ENCODE measurements around the gene PTPN18. TPM values are rescaled to one million over a fixed set of nuclear protein-coding genes. Genes with fewer than 3 reads are reported as not detected.
"Not testable (repeated sequence)": the region's sequence is repeated elsewhere in the genome, so short reads cannot be mapped to it uniquely, and the experiment has no call there.

The PTPN18 gene
- total RNA-seq, 1 donor from 2014 or later: 10.4 TPM

DNA sequence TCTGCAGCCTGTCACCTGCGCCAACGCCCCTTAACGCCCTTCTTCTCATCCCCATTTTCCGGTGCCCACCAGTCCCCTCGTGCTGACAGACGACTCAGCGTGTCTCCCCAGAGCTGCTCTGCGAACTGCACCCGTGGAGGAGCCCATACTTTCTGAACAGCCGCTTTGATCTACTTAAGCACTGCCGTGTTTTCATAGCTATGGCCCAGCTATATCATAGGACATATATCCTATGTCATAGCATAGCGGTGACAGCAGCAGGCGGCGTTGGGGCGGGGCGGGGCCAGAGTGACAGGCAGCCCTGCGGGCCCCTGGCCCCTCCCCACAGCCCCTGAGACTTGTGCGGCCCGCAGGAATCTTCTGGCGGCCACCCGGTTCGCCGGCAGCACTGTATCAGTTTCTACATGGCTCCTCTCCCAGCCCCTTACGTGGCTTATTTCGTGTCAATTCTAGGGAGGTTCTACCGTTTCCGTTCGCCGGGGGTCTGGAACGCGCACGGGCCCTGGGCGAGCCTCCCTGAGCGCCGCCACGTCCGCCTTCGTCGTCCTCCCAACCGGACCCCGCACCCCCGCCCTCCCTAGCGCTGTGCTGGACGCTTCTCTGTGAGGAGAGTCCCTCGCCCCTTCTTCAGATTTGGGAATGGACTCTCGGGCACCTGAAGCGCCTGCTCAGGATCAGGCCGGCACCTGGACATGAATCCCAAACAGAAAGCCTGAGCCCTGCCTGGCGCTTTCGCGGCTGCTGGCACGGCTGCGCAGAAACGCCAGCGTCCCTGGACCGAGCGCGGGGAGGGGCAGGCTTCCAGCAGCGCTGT is 35.4 kb downstream of the PTPN18 start:
- Histone ChIP-seq H3K4me1 (ENCODE audit: insufficient read depth, low read length) (peaks cover 5% of the 10 kb centered on the region), H3K4me2 (ENCODE audit: low read length) (peak overlapping the region; percentile 89), H3K4me3 (ENCODE audit: insufficient read depth, low read depth, low read length) (peak overlapping the region; percentile 76), H3K9me3 (ENCODE audit: insufficient read depth, low read depth, low read length) (no peaks in the 10 kb centered on the region), H3K27me3 (ENCODE audit: insufficient read depth, low read length) (no peaks in the 10 kb centered on the region), H3K36me3 (ENCODE audit: insufficient read depth, low read length) (no peaks in the 10 kb centered on the region), H3K9ac (ENCODE audit: low read length) (peak overlapping the region; percentile 81), H3K27ac (ENCODE audit: low read depth, low read length) (peak overlapping the region; percentile 49), H4K20me1 (ENCODE audit: insufficient read depth, low read length) (no peaks in the 10 kb centered on the region), H2AFZ (ENCODE audit: low read depth, low read length) (peak overlapping the region; percentile 88), H3K79me2 (ENCODE audit: insufficient read depth, low read length) (no peaks in the 10 kb centered on the region)
- TF ChIP-seq EZH2 (IDR thresholded peaks at IDR 0.05; ENCODE audit: insufficient read depth, low read length): no peak
- Mint-ChIP-seq H3K36me3 (ENCODE audit: low read depth, unreplicated experiment) (peaks cover 3% of the 10 kb centered on the region), H3K27me3 (ENCODE audit: low read depth, unreplicated experiment) (no peaks in the 10 kb centered on the region), H3K4me3 (ENCODE audit: unreplicated experiment) (peak overlapping the region; percentile 86), H3K9me3 (ENCODE audit: unreplicated experiment) (no peaks in the 10 kb centered on the region), H3K27ac (ENCODE audit: unreplicated experiment) (peak overlapping the region; percentile 86), H3K4me1 (ENCODE audit: low read depth, unreplicated experiment) (peaks cover 14% of the 10 kb centered on the region)
- DNase-seq (ENCODE audit: low read depth) (peak; percentile 60), FAIRE-seq (no peak)

DNA sequence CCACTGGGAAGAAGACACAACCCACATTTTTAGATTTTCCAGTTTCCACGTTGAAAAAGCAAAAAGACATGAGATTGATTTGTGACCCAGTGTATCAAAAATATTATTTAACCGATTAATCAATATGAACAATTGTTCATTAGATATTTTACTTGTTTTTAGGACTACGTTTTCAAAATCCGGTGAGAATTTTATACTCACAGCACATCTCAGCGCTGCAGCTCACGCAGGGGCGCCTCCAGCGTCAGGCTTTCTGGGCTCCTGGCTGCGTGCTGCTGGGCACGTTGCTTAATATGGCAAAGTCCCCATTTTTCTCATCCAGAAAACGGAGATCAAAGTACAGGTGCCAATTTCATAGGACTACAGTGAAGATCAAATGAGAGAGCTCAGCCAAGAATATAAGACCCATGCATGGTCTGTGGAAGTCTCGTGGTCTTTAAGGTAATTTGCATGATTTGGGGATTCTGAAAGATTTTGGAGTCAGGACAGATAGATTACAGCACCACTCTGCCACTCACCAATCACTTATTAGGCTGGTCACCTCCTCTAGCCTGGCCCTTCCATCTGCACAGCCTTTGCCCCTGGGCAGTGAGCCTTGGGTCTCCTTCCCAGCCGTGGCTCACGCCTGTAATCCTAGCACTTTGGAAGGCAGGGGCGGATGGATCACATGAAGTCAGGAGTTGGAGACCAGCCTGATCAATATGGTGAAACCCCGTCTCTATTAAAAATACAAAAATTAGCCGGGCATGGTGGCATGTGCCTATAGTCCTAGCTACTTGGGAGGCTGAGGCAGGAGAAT is 36.2 kb downstream of the PTPN18 start:
- Mint-ChIP-seq H3K4me1 (ENCODE audit: low read depth, unreplicated experiment) (peaks cover 14% of the 10 kb centered on the region), H3K36me3 (ENCODE audit: low read depth, unreplicated experiment) (no peaks in the 10 kb centered on the region), H3K27ac (ENCODE audit: unreplicated experiment) (peak overlapping the region; percentile 86), H3K9me3 (ENCODE audit: unreplicated experiment) (no peaks in the 10 kb centered on the region), H3K27me3 (ENCODE audit: low read depth, unreplicated experiment) (no peaks in the 10 kb centered on the region), H3K4me3 (ENCODE audit: unreplicated experiment) (peak overlapping the region; percentile 86)
- TF ChIP-seq CTCF (IDR thresholded peaks at IDR 0.05; ENCODE audit: insufficient read depth, low read depth, low read length) (no peak), EZH2 (IDR thresholded peaks at IDR 0.05; ENCODE audit: insufficient read depth, low read length) (no peak)
- no peaks in the 10 kb centered on the region for H3K79me2 ChIP-seq (ENCODE audit: insufficient read depth, low read length)
- H3K9ac ChIP-seq (ENCODE audit: low read length): peak overlapping the region; percentile 81
- H3K4me2 ChIP-seq (ENCODE audit: low read length): peak overlapping the region; percentile 89
- DNase-seq (ENCODE audit: low read depth) (no peak), FAIRE-seq (no peak)
- peak overlapping the region; percentile 88 for H2AFZ ChIP-seq (ENCODE audit: low read depth, low read length)
- peaks cover 5% of the 10 kb centered on the region for H3K4me1 ChIP-seq (ENCODE audit: insufficient read depth, low read length)
- H3K27ac ChIP-seq (ENCODE audit: low read depth, low read length): peak overlapping the region; percentile 49
- no peaks in the 10 kb centered on the region for H3K36me3 ChIP-seq (ENCODE audit: insufficient read depth, low read length)
- H3K4me3 ChIP-seq (ENCODE audit: insufficient read depth, low read depth, low read length): peak overlapping the region; percentile 76
- no peaks in the 10 kb centered on the region for H3K9me3 ChIP-seq (ENCODE audit: insufficient read depth, low read depth, low read length)
- no peaks in the 10 kb centered on the region for H3K27me3 ChIP-seq (ENCODE audit: insufficient read depth, low read length)
- H4K20me1 ChIP-seq (ENCODE audit: insufficient read depth, low read length): no peaks in the 10 kb centered on the region

GRCh38 chr2:130393318-130393910 is 37.6 kb downstream of the PTPN18 start:
- Mint-ChIP-seq H3K36me3 (ENCODE audit: low read depth, unreplicated experiment) (no peaks in the 10 kb centered on the region), H3K4me1 (ENCODE audit: low read depth, unreplicated experiment) (peaks cover 14% of the 10 kb centered on the region), H3K27ac (ENCODE audit: unreplicated experiment) (peak overlapping the region; percentile 62), H3K27me3 (ENCODE audit: low read depth, unreplicated experiment) (no peaks in the 10 kb centered on the region), H3K9me3 (ENCODE audit: unreplicated experiment) (no peaks in the 10 kb centered on the region), H3K4me3 (ENCODE audit: unreplicated experiment) (peak overlapping the region; percentile 62)
- DNase-seq (ENCODE audit: low read depth) (peak; percentile 23), FAIRE-seq (no peak)
- peaks cover 5% of the 10 kb centered on the region for H3K4me1 ChIP-seq (ENCODE audit: insufficient read depth, low read length)
- H3K27me3 ChIP-seq (ENCODE audit: insufficient read depth, low read length): no peaks in the 10 kb centered on the region
- H2AFZ ChIP-seq (ENCODE audit: low read depth, low read length): no peak overlapping the region
- no peaks in the 10 kb centered on the region for H4K20me1 ChIP-seq (ENCODE audit: insufficient read depth, low read length)
- H3K9me3 ChIP-seq (ENCODE audit: insufficient read depth, low read depth, low read length): no peaks in the 10 kb centered on the region
- H3K36me3 ChIP-seq (ENCODE audit: insufficient read depth, low read length): no peaks in the 10 kb centered on the region
- no peak for TF ChIP-seq CTCF (IDR thresholded peaks at IDR 0.05; ENCODE audit: insufficient read depth, low read depth, low read length)
- no peak for TF ChIP-seq EZH2 (IDR thresholded peaks at IDR 0.05; ENCODE audit: insufficient read depth, low read length)
- H3K79me2 ChIP-seq (ENCODE audit: insufficient read depth, low read length): no peaks in the 10 kb centered on the region
- H3K27ac ChIP-seq (ENCODE audit: low read depth, low read length): no peak overlapping the region
- H3K4me2 ChIP-seq (ENCODE audit: low read length): no peak overlapping the region
- H3K4me3 ChIP-seq (ENCODE audit: insufficient read depth, low read depth, low read length): no peak overlapping the region
- H3K9ac ChIP-seq (ENCODE audit: low read length): no peak overlapping the region

- not testable (repeated sequence) for H3K27me3 ChIP-seq (ENCODE audit: insufficient read depth, low read length); H3K79me2 ChIP-seq (ENCODE audit: insufficient read depth, low read length); H3K9me3 Mint-ChIP-seq (ENCODE audit: unreplicated experiment); H3K4me3 ChIP-seq (ENCODE audit: insufficient read depth, low read depth, low read length); H3K27ac Mint-ChIP-seq (ENCODE audit: unreplicated experiment); H3K27ac ChIP-seq (ENCODE audit: low read depth, low read length); H3K27me3 Mint-ChIP-seq (ENCODE audit: low read depth, unreplicated experiment); H3K9me3 ChIP-seq (ENCODE audit: insufficient read depth, low read depth, low read length); H3K36me3 Mint-ChIP-seq (ENCODE audit: low read depth, unreplicated experiment); FAIRE-seq; H3K9ac ChIP-seq (ENCODE audit: low read length); H3K4me1 ChIP-seq (ENCODE audit: insufficient read depth, low read length); H3K4me3 Mint-ChIP-seq (ENCODE audit: unreplicated experiment); H3K4me2 ChIP-seq (ENCODE audit: low read length); DNase-seq (ENCODE audit: low read depth); H2AFZ ChIP-seq (ENCODE audit: low read depth, low read length); H3K4me1 Mint-ChIP-seq (ENCODE audit: low read depth, unreplicated experiment); H3K36me3 ChIP-seq (ENCODE audit: insufficient read depth, low read length); H4K20me1 ChIP-seq (ENCODE audit: insufficient read depth, low read length)
Observed at GRCh38 chr2:130406280-130406679, 50.4 kb downstream of the PTPN18 start.

Measured in astrocyte (in vitro differentiated cells and primary cell).